Body of pancreas (tissue), 4 donors: ENCODE data around the gene MDN1. TPM values are rescaled to one million over a fixed set of nuclear protein-coding genes. Genes with fewer than 3 reads are reported as not detected.

ENCODE experiments used
- ATAC-seq: fragments of 150-250 bp; one replicate; pipeline ENCODE4 v1.9.1; 2016
- DNase-seq, 4 donors: peaks; one replicate each; pipeline ENCODE4 v3.0.0-alpha.2; 2019
- H3K27ac ChIP-seq, 4 donors: fragments of 200-600 bp; sonication (generic); 1 replicate in 3 of 4; 2 replicates in 1 of 4; pipeline versions ENCODE4 v1.5.1 to v1.6.1; 2016 to 2019; ENCODE audit warnings: mild to moderate bottlenecking in 1 of 4, mixed read lengths in 1 of 4, moderate library complexity in 1 of 4
- H3K27me3 ChIP-seq, 2 donors: fragments of 200-600 bp; sonication (generic); one replicate each; pipeline ENCODE4 v1.6.0; 2016; ENCODE audit warnings: mild to moderate bottlenecking in 1 of 2
- H3K36me3 ChIP-seq, 2 donors: fragments of 200-600 bp; sonication (generic); replicated peaks in 1 of 2; 2 replicates each; pipeline ENCODE4 v1.5.1; 2016; ENCODE audit warnings: low read depth in 2 of 2; ENCODE audit not compliant: insufficient read depth in 1 of 2
- H3K4me1 ChIP-seq: fragments of 200-600 bp; sonication (generic); one replicate; pipeline ENCODE4 v1.6.0; 2016
- H3K4me3 ChIP-seq, 2 donors: fragments of 200-600 bp; sonication (generic); 1 replicate in 1 of 2; 2 replicates in 1 of 2; pipeline ENCODE4 v1.5.1; 2016 to 2019
- H3K9me3 ChIP-seq, 3 donors: fragments of 200-600 bp; sonication (generic); 1 replicate in 2 of 3; 2 replicates in 1 of 3; pipeline ENCODE4 v1.5.1; 2016
- POLR2A ChIP-seq, 3 donors: fragments of 450-650 bp; IDR thresholded peaks; one replicate each; pipeline ENCODE4 v1.6.1; 2016; ENCODE audit warnings: antibody characterized with exemption in 3 of 3, mild to moderate bottlenecking in 2 of 3
- WGBS, 2 donors: methylation state at CpG; one replicate each; pipeline ENCODE4 v1.1.5; 2017; 5-methylcytosine and 5-hydroxymethylcytosine counted together
- intact Hi-C: fragments of 100-400 bp; cut with DNase I; formaldehyde crosslinking; loops from one replicate; pipeline ENCODE4 v1.15.1; 2023
- total RNA-seq, 2 donors: library from RNA; depleted of rRNA; stranded (reverse); fragments of >200 nt; gene quantifications; one replicate each; pipeline ENCODE4 v1.1.0, GENCODE V29; 2016
- TF ChIP-seq, protein P1 (sequence below), 7 experiments: fragments of 450-650 bp in 4 of 7; fragments of 200-600 bp in 3 of 7; sonication (generic) in 3 of 7; IDR thresholded peaks; one replicate each; pipeline ENCODE4 v1.5.1; 2016 to 2019; ENCODE audit warnings: antibody characterized with exemption in 7 of 7

Gene MDN1
- total RNA-seq, 2 donors from 2014 or later = 17.9 to 26.7 TPM

DNA sequence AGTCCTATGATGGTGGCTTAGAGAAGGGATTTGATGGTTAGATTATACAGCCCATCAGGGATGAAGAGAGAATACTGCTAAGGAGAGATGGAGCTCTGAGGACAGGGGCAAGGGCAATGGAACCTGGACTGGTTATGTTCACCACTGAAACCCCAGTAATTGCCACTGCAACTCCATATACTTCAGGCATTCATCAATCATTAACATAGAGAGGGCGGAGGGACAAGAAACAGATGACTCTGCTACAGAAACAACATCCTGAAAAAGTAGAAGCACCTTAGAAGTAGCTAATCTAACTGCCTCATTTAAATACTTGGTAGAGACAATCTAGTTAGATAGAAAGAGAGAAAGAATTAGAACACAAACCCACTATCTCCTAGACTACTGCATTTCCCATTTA is 89.8 kb downstream of the MDN1 start:
- intact Hi-C loops = no loop called here
- DNase-seq = no peak
- 75 to 100% methylated on average over 1 of the region's 1 CpG for WGBS, 2 donors
- Histone ChIP-seq H3K36me3 (peaks cover 6 to 11% of the 10 kb centered on the region in 2 donors), H3K27ac (no peak overlapping the region), H3K27me3 (no peaks in the 10 kb centered on the region), H3K4me3 (no peak overlapping the region), H3K9me3 (no peaks in the 10 kb centered on the region), H3K4me1 (no peaks in the 10 kb centered on the region)
- ATAC-seq = no peak
- TF ChIP-seq POLR2A (IDR thresholded peaks at IDR 0.05) = no peak
- TF ChIP-seq, protein P1, sequence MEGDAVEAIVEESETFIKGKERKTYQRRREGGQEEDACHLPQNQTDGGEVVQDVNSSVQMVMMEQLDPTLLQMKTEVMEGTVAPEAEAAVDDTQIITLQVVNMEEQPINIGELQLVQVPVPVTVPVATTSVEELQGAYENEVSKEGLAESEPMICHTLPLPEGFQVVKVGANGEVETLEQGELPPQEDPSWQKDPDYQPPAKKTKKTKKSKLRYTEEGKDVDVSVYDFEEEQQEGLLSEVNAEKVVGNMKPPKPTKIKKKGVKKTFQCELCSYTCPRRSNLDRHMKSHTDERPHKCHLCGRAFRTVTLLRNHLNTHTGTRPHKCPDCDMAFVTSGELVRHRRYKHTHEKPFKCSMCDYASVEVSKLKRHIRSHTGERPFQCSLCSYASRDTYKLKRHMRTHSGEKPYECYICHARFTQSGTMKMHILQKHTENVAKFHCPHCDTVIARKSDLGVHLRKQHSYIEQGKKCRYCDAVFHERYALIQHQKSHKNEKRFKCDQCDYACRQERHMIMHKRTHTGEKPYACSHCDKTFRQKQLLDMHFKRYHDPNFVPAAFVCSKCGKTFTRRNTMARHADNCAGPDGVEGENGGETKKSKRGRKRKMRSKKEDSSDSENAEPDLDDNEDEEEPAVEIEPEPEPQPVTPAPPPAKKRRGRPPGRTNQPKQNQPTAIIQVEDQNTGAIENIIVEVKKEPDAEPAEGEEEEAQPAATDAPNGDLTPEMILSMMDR (IDR thresholded peaks at IDR 0.05) = no peak

DNA sequence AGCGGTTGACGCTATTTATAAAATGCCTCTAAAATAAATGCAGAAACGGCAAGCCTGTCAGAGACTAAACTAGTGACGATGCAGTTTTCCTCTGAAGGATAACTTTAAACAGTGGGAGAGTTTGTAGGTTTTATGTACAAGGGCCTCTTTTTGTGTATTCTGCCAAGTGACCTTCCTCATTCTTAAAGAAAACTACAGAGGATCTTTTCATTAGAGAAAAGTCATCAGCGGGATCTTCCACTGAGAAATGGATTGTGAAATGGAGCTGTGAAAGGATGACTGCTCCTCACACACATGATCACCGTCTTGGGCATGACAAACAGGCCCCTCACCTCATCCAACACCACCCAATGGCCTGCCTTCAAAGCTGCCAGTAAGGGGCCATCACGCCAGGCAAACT is 92.1 kb downstream of the MDN1 start:
- 90 to 94% methylated on average over 7 of the region's 7 CpGs for WGBS, 2 donors
- DNase-seq = no peak
- H3K27ac ChIP-seq = no peak overlapping the region
- H3K4me1 ChIP-seq = no peaks in the 10 kb centered on the region
- peaks cover 2 to 12% of the 10 kb centered on the region in 2 donors for H3K36me3 ChIP-seq
- H3K4me3 ChIP-seq = no peak overlapping the region
- H3K9me3 ChIP-seq = no peaks in the 10 kb centered on the region
- ATAC-seq = no peak
- TF ChIP-seq, protein P1 (IDR thresholded peaks at IDR 0.05) = no peak
- no peak for TF ChIP-seq POLR2A (IDR thresholded peaks at IDR 0.05)
- no peaks in the 10 kb centered on the region for H3K27me3 ChIP-seq
- intact Hi-C loops = no loop called here

DNA sequence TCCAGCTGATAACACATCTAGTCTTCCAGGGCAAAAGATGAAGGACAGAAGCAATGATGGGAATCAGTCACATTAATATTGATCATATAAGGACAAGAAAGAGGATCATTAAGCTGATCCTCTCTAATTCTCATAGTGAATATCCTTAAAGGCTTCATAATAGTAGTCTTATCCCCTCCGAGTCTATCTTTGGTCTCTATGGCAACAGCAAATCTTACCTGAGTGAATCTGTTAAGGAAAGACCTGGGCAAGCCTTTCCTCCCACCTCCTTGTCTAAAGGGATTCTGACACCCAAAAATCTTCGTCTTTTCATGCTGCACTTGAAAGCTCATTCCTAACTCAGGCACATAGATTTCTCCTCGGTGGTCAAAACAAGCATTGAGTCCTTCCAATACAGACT is 94.6 kb downstream of the MDN1 start:
- H3K27ac ChIP-seq = no peak overlapping the region
- peaks cover 0 to 20% of the 10 kb centered on the region in 2 donors for H3K36me3 ChIP-seq
- intact Hi-C loops = no loop called here
- DNase-seq (no peak), ATAC-seq (no peak)
- H3K4me3 ChIP-seq = no peak overlapping the region
- no peaks in the 10 kb centered on the region for H3K9me3 ChIP-seq
- no peaks in the 10 kb centered on the region for H3K27me3 ChIP-seq
- H3K4me1 ChIP-seq = no peaks in the 10 kb centered on the region
- TF ChIP-seq, protein P1 (IDR thresholded peaks at IDR 0.05) = no peak
- no peak for TF ChIP-seq POLR2A (IDR thresholded peaks at IDR 0.05)
- WGBS, 2 donors = 82 to 90% methylated on average over 3 of the region's 3 CpGs

DNA sequence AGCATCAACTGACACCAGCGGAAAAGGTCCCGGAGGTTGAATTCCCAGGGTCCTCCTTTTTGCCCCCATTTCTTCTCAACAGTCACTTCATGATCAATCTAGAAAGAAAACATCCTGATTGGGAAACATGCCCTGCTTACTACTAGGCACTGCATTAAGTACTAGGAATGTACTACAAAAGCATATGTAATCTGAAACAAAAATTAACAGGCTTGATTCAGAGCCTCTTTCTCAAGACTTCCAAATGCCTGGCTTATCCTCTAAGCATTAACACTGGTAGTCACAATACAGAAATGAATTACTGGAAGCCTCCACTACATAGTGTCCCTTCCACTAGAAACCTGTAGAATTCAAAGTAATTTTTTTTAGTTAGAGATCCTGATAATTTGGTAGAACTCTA is 96.5 kb downstream of the MDN1 start:
- WGBS, 2 donors = 98 to 100% methylated on average over 2 of the region's 2 CpGs
- Histone ChIP-seq H3K4me3 (no peak overlapping the region), H3K9me3 (no peaks in the 10 kb centered on the region), H3K27ac (no peak overlapping the region), H3K36me3 (peaks cover 0 to 24% of the 10 kb centered on the region in 2 donors), H3K4me1 (no peaks in the 10 kb centered on the region), H3K27me3 (no peaks in the 10 kb centered on the region)
- no peak for DNase-seq
- ATAC-seq = no peak
- intact Hi-C loops = no loop called here
- no peak for TF ChIP-seq POLR2A (IDR thresholded peaks at IDR 0.05)
- TF ChIP-seq, protein P1 (IDR thresholded peaks at IDR 0.05) = no peak

DNA sequence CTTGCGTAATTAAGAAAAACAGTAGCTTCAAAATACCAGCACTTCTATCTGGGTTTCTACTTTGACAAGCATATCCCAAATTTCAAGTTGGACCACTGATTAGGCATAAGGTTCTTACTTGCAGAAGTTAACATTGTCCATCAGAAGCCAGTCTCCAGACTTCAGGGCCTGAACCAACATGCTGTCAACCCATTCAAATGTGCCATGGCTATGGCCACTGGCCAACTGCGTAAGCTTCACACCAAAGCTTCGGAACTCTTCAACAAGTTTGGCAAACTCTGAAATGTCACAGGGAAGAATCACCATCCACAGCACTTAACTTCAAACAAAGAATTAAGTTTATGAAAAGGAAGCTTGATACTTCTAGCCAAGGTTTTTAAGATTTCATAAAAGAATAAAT is 103.1 kb downstream of the MDN1 start:
- WGBS, 2 donors = 89 to 90% methylated on average over 3 of the region's 3 CpGs
- no peaks in the 10 kb centered on the region for H3K27me3 ChIP-seq
- ATAC-seq (no peak), DNase-seq (no peak)
- H3K9me3 ChIP-seq = no peaks in the 10 kb centered on the region
- no peak overlapping the region for H3K27ac ChIP-seq
- H3K36me3 ChIP-seq = peaks cover 4 to 29% of the 10 kb centered on the region in 2 donors
- no peaks in the 10 kb centered on the region for H3K4me1 ChIP-seq
- TF ChIP-seq POLR2A (IDR thresholded peaks at IDR 0.05) = no peak
- TF ChIP-seq, protein P1 (IDR thresholded peaks at IDR 0.05) = no peak
- no peak overlapping the region for H3K4me3 ChIP-seq
- intact Hi-C loops = no loop called here
